Hematopoietic multipotent progenitor cell treated with erythropoietin and hydrocortisone succinate and interleukin-3 and kit ligand, for 15 days (in vitro differentiated cells): ENCODE results near the gene SPATA31C2.
"Not testable (repeated sequence)": the region's sequence is repeated elsewhere in the genome, so short reads cannot be mapped to it uniquely, and the experiment has no call there.

Experiments used
- DNase-seq: peaks from one replicate; pipeline ENCODE4 v3.0.0-alpha.2; 2015; ENCODE audit warnings: low spot score

Gene SPATA31C2

GRCh38 chr9:88123413-88123812 lies 14.9 kb downstream of the SPATA31C2 start:
- not testable (repeated sequence) for DNase-seq

GRCh38 chr9:88118121-88118520 lies 20.2 kb downstream of the SPATA31C2 start:
- DNase-seq, result not testable (repeated sequence)

- not testable (repeated sequence) for DNase-seq
Measured at GRCh38 chr9:88114968-88115612, 23.2 kb downstream of the SPATA31C2 start.

GRCh38 chr9:88114283-88114967 lies 23.9 kb downstream of the SPATA31C2 start:
- DNase-seq, result not testable (repeated sequence)

- DNase-seq, result not testable (repeated sequence)
Measured at GRCh38 chr9:88113156-88114130, 24.8 kb downstream of the SPATA31C2 start.

- no peak for DNase-seq
Measured at GRCh38 chr9:88110026-88110425, 28.2 kb downstream of the SPATA31C2 start.

GRCh38 chr9:88108779-88109178 lies 29.5 kb downstream of the SPATA31C2 start:
- no peak for DNase-seq

GRCh38 chr9:88106492-88106891 lies 31.8 kb downstream of the SPATA31C2 start:
- no peak for DNase-seq

GRCh38 chr9:88092797-88093331 lies 45.4 kb downstream of the SPATA31C2 start:
- DNase-seq, result no peak

GRCh38 chr9:88090151-88090581 lies 48.1 kb downstream of the SPATA31C2 start:
- DNase-seq, result no peak

GRCh38 chr9:88087906-88088305 lies 50.4 kb downstream of the SPATA31C2 start:
- no peak for DNase-seq

GRCh38 chr9:88085476-88085875 lies 52.8 kb downstream of the SPATA31C2 start:
- DNase-seq, result no peak

GRCh38 chr9:88084357-88085183 lies 53.7 kb downstream of the SPATA31C2 start:
- DNase-seq, result no peak
